Stimulated activated naive CD4-positive, alpha-beta T cell (primary cell): Measurements from ENCODE around the gene TBC1D16.

ENCODE experiments used
- DNase-seq, 6 experiments: peaks; one replicate each; lab custom pipeline; 2025; lab: John Stamatoyannopoulos, UW

Gene TBC1D16

DNA sequence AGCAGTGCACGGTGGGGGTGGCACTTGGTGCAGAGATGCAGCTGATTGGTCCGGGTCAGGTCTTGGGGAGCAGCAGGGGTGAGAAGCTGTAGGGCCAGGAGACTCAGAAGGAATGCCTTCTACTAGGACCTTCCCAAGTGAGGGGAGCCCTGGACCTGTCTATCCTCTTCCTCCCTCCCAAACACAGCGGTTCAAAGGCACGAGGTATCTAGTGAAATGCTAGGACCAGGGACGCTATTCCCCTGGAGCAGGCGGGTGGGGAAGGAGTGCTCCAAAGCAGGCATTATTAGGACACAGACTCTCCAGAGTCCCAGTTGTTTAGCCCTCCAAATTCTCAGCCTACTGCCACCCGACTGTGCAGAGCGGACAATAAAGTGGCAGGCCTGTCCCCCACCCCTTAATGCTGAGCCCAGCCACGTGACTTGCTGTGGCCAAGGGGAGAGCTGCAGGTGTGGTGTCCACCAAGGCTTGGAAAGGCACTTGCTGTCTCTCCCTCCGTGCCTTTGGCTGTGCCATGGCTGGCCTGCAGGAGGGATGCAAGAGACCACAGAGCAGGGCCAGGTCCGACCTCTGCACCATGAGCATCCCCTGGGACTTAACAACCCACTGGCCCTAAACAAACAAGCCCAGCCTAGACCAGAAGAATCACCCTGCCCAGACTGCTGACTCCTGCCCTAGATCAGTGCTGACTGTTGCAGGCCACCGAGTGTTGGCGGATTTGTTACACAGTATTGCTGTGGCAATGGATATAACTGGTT, 97.2 kb downstream of the TBC1D16 start:
- no peak for DNase-seq

DNA sequence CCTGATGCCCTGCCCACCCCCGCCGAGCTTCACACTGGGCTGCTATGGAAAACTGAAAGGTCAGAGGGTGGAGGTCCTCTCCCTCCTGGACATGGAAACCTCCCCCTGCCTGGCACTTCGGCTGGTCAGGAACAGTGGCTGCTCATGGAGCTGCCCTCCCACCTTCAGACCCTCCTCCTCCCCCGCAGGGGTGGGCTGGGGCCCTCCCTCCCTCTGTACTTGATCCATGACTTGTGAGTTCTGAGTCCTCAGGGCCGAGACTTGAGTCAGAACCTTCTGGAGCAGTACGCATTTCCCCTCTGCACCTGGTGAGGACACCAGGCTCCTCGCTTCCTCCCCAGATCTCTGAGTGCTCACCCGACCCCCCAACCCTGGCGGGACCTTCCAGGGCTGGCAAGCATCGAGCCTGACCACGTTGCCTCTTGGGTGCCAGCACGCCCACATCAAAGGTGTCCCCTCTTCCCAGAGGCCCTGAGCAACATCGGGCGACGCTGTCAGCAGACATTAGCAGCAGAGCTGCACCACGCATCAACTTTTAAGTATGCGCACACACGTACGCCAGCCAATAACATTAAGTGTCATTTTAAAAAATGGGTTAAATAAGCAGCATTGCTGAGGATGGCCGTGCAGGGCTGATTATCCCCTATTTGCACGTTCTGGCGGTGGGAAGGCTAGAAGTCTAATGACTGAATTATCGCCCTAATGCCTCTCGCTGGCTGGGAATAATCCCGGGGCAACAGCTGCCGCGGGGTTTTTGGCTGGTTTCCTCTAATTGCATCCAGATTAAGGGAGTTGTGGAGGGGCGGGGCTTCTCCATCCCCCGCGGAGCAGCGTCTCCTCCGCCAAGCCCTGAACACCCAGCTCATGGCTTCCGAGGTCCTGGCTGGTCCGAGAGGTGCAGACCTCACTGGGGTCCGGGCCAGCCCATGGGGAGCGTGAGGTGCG, 98.0 kb downstream of the TBC1D16 start:
- DNase-seq: no peak

DNA sequence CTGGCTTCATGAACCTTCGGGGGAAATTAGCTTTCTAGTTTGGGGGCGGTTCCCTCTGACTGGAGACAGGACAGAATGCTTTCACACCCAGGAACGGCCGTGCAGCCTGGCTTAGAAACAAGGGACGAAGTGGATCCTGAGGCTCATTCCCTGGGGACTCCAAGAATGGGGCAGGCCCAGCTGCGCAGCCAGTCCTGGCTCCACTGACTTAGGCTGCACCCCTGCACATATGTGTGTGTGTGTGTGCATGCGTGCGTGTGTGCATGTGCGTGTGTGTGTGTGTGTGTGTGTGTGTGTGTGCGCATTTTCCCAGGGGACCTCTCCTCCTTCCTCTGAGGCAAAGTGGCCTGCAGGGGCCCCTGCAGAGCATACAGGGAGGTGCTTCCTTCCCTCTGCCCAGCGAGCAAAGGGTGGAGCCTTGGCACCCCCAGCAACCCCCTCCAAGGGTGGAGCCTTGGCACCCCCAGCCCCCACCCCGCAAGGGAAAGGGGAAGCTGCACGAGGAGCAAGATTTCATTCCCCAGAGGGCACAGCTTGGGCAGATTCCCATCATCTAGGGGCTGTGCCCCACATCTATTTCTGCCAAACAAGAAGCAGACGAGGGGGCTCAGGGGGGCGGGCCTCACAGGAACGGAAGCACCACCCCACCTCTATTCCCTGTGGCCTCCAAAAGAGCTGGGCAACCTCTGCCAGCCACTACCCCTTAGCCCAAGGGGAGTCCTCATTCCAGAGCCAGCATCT, 98.9 kb downstream of the TBC1D16 start:
- DNase-seq: no peak

DNA sequence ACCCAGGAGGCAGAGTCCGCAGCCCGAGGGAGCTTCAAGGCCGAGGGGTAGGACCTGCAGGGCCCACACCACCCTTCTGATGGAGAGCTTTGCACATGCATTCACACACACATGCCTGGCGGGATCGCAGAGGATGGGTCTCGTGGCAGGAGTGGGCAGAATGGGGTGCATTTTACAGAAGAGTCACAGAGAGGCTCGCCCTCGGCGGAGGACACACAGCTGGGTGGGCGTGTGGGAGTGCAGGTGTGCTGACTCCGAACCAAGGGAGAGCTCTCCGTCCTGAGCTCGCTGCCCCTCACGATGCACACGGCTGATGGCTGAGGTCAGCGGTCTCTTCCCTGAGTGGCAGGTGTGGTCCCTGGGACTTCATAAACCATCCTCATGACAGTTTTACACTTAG, 99.6 kb downstream of the TBC1D16 start:
- no peak for DNase-seq

DNA sequence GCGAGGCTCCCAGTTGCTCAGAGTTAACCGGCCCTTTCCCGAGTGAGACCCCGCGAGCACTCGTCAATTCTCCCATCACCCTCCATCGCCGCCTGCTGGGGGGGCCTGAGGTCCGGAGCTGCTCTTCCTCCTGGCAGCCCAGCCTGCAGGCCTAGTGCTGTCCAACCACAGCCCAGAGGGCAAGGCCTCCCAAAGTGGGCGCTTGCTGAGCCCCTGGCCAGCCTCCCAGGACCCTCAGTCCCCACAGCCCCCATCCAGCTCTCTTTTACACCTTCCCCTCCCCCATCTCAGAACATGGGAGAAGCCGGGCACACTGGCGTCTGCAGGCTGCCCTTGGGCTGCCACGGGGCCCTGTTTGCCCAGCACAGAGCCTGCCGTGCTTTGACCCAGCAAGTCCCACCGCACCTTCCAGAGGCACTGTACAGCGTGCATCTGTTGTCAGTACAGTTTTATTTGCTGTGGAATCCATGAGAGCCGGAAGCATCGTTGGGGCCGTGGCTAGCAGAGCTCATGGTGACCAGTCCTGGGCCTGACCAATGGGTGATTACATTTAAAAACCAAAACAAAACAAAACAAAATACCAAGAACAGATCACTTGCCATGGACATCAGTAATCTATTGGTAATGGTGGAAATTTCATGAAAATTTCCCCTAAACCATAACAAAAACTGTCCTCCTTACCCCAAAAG, 100.3 kb downstream of the TBC1D16 start:
- no peak for DNase-seq

DNA sequence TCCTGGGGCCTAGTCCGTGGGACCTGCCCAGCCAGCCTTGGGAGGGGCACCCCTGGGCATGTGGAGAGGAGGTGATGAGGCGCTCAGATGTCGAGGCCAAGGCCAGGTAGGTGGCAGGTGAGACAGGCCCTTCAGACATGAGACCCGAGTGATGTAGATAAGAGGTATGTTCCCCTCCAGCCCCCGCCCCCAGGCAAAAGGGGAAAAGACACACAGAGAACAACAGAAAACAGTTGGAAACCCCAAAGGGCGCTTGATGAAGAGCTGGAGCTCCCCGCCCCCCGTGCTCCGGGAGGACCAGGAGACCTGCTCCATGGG, 101.1 kb downstream of the TBC1D16 start:
- no peak for DNase-seq

DNA sequence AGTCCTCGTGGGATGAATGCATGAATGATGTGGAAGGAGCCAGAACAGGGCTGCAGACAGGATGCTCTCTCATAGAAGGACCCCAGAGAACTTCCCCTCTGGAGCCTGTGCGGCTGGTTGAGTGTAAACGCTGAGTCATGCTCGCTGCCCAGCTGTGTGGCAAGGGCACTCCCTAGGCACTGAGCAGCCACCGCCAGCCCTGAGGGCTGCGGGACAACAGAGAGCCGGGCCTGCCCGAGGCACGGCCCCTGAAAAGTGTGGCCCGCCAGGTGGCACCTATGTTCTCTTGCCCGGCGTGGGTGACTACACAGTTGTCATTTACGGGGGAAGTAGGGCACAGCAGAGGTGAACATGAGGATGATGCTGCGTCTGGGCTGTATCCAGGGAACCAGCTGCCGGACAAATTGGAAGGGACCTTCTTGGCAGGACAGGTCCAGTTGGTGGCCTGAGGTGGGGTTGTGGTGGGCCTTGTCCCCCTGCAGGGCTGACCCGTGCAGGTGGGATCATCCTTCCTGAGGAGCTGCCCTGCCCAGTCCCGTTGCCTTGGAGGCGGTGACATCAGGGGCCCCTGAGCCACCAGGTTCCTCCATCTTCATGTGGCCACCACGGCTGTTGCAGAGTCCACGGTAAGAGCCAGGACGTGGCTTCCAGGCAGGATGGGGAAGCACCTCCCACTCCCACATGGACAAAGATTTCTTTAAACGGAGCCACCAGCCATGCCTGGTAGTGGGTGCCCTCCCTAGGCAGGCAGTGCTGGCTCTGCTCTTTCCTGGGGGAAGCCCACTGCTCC, 101.6 kb downstream of the TBC1D16 start:
- DNase-seq: no peak

DNA sequence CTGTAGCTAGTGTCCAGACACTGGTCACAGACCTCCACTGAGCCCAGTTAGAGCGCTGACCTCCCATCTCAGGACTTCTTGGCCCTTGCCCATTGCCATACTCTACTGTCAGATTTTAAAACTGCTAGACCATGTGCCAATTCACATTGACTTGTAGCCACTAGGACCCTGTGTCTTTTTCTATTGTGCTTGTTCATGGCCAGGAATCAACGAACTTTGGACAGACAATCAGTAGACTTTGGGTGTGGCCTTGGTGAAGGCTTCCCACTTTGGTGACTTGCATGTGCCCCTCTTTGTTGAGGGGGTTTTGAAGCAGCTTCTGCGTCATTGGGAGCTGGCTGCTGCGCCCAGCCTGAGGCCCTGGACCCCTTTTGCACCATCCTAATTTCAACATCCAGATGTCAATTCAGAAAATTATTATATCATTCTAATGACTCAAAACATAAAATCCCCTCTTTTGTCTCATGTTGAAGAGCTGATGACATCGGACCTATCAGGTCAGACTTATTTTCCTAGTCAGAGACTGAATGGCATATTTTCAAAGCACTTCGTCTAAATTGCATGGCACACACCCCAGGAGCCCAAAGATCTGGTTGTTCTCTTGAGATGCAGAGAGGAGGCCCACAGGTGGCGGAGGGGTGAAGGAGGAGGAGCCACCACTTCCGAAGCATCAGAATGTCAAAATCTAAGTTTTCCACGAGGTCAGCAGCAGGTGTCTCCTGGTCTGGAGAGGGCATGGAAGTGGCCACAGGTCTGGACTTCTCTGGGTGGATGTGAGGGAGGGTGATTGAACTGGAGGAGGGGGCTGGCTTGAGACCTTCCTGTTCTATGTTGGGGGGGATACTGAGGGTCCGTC, 103.0 kb downstream of the TBC1D16 start:
- no peak for DNase-seq

DNA sequence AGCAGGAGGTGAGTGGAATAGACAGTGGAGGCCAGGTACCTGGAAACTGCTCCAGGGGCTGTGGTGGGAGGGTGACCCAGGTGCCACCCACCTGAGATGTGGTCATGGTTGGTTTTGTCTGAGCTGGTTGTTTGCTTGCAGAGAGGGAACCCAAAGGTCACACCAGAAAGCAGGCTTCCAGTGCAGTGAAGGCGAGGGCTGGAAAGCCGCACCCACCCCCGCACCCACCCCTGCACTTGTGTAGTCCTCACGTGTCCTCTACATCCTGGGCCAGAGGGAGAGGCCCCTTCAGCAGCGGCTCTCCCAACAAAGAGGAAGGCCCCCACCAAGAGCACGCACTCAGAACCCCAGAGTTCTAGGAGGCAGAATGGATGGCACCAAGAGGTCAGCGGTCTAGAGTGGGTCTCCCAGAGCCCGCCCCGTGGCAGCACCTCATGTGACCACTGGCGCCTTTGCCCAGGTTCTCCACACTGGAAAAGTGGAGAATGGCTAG, 103.8 kb downstream of the TBC1D16 start:
- no peak for DNase-seq

DNA sequence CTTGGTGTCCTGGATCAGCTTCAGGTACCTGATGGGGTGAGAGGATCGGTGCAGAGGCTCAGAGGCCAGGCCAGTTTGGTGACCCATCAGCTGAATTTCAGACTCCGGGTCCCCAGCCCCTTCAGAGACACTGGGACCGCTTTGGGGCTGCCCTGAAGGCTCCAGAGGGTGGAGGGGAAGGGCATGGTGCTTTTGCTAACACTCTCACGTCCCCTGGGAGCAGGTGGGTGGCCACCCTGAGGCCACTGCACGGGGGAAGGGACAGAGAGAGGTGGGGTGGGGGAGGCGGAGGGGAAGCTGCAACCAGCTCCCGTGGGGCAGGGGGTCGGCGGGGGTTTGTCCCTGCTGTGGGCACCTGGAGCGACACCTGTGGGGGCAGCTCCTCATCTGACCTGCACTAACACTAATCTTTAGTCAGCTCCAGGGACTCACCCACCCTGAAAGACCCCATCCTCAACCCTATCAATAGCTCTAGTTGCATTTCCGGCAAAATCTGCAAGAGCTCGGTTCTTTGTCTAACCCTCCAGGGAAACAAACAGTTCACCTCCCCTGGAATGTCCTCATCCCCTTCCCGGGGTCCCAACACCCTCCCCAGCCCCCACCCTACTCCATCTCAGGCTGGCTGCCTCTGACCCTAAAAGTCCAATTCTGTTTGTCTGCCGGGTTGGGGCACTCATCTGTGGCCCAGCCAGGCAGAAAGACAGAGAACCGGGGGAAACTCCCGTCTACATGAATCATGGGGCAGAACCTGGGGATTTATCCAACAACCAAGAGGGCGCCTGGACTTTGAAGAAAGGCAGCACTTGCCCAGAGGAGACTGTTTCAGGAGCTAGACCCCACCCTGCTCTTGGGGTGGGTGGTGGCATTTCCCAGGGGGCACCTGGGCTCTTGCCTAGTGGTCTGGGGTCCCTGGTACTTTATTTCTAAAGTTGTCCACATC, 104.5 kb downstream of the TBC1D16 start:
- DNase-seq: no peak

DNA sequence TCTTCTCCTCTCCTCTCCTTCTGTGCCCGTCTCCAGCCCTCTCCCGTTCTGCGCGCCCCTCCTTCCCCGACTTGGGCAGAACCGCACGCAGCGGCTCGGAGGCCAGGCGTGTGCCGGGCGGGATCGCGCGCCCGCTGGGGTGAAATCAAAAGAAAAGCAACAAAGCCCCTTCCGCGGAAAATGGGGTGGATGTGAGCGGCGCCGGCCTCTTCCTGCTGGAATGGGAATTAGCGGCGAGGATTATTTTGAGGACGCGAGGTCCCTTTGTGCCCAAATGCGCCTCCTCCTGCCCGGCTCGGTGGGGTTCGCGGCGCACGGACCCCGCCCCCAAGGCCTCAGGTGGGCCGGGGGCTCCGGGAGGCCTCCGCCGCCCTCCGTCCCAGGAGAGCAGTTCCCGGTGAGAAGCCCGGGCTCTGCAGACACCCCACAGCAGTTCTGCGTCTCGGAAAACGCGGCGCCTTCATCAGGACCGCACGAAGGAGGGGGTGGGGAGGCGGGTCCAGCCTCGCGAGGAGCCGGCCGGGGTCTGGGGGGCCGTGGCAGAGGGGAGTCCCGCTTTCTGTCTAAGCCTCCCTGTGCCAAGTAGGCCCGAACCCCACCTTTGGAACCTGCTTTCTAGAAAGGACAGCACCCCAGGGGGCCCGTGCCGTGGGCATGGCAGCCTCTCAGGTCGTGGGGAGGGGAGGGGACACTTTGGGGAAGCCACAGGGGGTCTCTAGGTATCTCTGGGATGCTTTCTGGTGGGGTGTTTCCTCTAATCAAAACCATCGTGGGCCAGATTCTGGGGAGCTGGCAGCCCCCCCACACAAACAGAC, 105.4 kb downstream of the TBC1D16 start:
- no peak for DNase-seq

DNA sequence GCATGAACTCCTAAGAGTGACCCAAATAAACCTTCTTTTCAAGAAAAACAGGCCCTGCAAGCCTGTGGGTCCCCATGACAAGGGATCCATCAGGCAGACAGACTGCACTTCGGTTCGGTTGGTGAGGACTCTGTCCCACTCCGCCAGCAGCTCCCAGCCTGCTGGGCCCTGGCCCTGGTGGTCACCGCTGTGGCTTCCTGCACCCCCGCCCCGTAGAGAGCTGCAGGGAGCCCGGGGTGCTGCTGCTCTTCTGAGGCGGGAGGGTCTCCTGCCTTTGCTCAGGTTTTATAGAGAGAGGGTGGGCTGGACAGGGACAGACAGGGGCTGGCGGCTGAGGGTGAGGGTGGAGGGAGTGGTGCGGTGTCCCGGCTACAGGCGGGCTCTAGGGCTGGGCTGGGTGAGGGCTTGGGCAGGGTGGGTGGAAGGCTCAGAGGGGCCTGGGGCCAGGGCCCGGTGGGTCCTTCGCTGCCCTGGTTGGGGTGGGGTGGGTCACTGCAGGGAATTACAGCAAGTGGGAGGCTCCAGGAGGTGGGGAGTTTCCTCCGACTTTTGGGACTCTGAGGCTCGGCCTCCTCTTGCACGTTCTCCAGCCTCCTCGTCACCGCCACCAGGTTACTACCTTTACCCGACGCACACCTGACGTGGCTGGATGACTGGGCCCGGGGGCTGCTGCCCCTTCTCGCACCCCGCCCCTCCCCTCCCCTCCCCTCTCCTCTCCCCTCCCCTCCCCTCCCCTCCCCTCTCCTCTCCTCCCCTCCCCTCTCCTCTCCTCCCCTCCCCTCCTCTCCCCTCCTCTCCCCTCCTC, 106.2 kb downstream of the TBC1D16 start:
- DNase-seq: no peak

DNA sequence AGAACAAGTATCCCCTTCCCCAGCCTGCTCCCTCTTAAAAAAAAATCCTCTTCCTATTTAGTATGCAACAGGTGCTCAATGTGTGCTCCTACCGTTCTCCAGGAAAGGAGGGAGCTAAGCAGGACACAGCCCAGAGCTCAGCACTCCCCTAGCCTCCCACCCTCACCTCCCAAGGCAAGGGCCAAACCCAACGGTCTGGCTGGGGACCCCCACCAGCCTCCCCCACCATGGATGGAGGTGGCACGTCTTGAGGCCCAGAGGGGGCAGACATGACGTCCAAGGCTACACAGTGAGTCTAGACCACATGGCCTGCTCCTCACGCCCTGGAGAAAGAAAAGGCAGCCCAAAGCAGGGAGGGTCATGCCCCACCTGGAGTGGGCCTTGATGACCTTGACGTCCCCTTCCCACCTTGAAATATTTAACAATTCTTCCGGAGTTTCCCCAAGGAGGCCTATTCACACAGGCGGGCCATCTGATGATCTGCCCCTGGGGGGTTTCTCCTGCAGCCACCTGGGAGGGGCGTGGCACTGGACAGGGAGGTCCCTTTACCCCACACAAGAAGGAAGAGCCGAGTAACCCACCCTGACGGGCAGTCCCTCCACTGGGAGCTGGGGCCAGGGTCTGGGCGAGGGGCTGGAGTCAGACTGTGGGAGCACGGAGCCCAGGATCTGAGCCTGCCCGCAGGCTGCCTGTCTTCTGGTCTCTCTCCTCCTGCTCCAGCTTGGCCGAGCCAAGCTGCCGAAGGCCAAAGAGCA, 107.0 kb downstream of the TBC1D16 start:
- no peak for DNase-seq

DNA sequence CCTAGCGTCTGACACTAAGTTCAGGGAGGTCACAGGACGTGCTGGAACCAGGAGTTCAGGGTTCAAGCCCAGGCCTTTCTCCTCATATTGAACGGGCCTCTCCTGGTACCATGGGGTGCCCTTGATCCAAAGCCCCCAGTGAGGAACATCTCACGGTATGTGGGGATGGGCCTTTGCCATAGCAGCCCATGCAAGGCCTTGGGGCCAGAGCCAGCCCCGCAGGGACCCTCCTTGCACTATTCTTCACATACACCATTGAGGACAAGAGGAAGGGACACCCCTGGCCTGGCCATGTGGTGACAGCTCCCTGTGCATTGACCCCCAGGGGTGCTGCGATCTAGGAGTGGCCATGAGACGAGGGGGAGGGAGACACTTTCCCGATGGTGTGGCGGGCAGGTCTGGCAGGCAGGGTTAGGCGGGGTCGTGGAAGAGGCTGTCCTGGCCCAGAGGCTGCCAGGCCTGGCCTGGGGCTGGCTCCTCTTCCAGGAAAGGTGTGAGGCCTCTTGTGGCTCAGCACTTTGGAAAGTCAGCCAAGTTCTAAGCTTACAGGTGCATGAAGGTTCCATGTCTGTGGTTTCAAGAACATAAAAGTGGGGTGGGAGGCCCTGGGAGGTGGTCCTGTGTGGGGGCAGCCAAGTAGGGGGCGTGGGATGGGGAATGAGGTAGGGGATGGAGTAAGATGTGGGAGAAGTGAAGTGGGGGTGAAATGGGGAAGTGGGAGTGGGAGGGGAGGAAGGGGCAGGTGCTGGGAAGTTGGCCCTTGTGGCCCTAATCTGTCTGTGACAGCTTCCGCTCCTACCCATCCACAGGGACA, 107.8 kb downstream of the TBC1D16 start:
- DNase-seq: no peak

DNA sequence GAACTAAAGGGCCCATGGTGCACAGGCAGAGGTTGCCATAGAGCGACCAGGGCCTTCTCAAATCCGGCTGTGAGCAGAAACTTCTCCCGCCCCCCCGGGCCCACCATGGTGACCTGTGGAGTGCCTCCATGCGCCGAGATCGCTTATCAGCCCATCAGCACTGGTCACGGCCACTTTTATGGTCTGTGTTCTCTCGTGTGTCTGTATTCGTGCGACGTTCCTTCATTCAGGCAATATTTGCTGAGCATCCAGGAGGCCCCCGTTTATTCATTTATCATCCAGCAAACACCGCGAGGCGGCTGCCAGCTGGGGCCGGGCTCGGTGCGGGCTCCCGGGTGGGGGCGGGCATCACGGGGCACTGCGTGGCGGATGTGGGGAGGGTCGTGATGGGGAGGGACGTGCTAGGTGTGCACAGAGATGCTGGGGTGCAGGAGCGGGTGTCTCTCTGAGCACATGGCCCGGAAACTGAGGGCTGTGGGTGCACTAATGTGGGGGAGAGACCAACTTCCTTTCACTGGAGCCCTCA, 108.5 kb downstream of the TBC1D16 start:
- peak in 1 of 6 experiments; percentile 11 for DNase-seq
